Chondrocyte (in vitro differentiated cells): ENCODE measurements around the gene CAPG. TPM values are rescaled to one million over a fixed set of nuclear protein-coding genes. Genes with fewer than 3 reads are reported as not detected.
A peak's percentile ranks its signal among the peaks of the same experiment; 100 is the strongest.

Experiments used
- DNase-seq: peaks from one replicate; pipeline ENCODE4 v3.0.0; 2021; ENCODE audit warnings: mixed read lengths, low spot score
- H3K27ac Mint-ChIP-seq: one replicate; pipeline ENCODE4 v1.8.0; 2021; ENCODE audit warnings: mild to moderate bottlenecking, moderate library complexity, mixed read lengths; ENCODE audit not compliant: unreplicated experiment
- H3K27me3 Mint-ChIP-seq: 2 replicates; pipeline ENCODE4 v1.8.0; 2021; ENCODE audit warnings: low read depth, mixed read lengths
- H3K36me3 Mint-ChIP-seq: 2 replicates; pipeline ENCODE4 v1.8.0; 2021; ENCODE audit warnings: low read depth, mixed read lengths
- H3K4me1 Mint-ChIP-seq: 2 replicates; pipeline ENCODE4 v1.8.0; 2021; ENCODE audit warnings: low read depth, mild to moderate bottlenecking, mixed read lengths
- H3K4me3 Mint-ChIP-seq: one replicate; pipeline ENCODE4 v1.8.0; 2021; ENCODE audit warnings: mild to moderate bottlenecking, moderate library complexity, mixed read lengths; ENCODE audit not compliant: unreplicated experiment
- H3K9me3 Mint-ChIP-seq: 2 replicates; pipeline ENCODE4 v1.8.0; 2021; ENCODE audit warnings: low read depth, mixed read lengths
- CTCF ChIP-seq: fragments of 200-600 bp; sonication (generic); IDR thresholded peaks from 2 replicates; pipeline ENCODE4 v1.5.0; 2021; ENCODE audit warnings: antibody characterized with exemption, mild to moderate bottlenecking, moderate library complexity
- total RNA-seq: library from RNA; stranded (reverse); gene quantifications from 3 replicates; pipeline ENCODE4 v1.2.1, GENCODE V29; 2021

The CAPG gene
- total RNA-seq, 1 donor from 2014 or later, result 76.5 TPM

GRCh38 chr2:85448461-85449213 lies 38.5 kb upstream of the CAPG start:
- Mint-ChIP-seq H3K36me3 (no peaks in the 10 kb centered on the region), H3K27me3 (no peaks in the 10 kb centered on the region), H3K4me1 (peaks cover 46% of the 10 kb centered on the region), H3K9me3 (no peaks in the 10 kb centered on the region), H3K4me3 (no peak overlapping the region), H3K27ac (peak overlapping the region; percentile 24)
- peak; percentile 3 for DNase-seq
- no peak for TF ChIP-seq CTCF

- H3K36me3 Mint-ChIP-seq, result no peaks in the 10 kb centered on the region
- DNase-seq, result no peak
- no peak for TF ChIP-seq CTCF
- H3K27ac Mint-ChIP-seq, result no peak overlapping the region
- H3K9me3 Mint-ChIP-seq, result no peaks in the 10 kb centered on the region
- H3K4me3 Mint-ChIP-seq, result no peak overlapping the region
- peaks cover 41% of the 10 kb centered on the region for H3K4me1 Mint-ChIP-seq
- no peaks in the 10 kb centered on the region for H3K27me3 Mint-ChIP-seq
Measured at GRCh38 chr2:85447222-85447585, 37.0 kb upstream of the CAPG start.

GRCh38 chr2:85446296-85447221 lies 36.4 kb upstream of the CAPG start:
- DNase-seq, result no peak
- Mint-ChIP-seq H3K4me1 (peaks cover 41% of the 10 kb centered on the region), H3K27ac (peak overlapping the region; percentile 94), H3K9me3 (no peaks in the 10 kb centered on the region), H3K27me3 (no peaks in the 10 kb centered on the region), H3K36me3 (no peaks in the 10 kb centered on the region), H3K4me3 (no peak overlapping the region)
- TF ChIP-seq CTCF, result no peak

GRCh38 chr2:85445316-85446295 lies 35.4 kb upstream of the CAPG start:
- no peaks in the 10 kb centered on the region for H3K36me3 Mint-ChIP-seq
- no peak for DNase-seq
- no peak for TF ChIP-seq CTCF
- H3K27me3 Mint-ChIP-seq, result no peaks in the 10 kb centered on the region
- H3K4me3 Mint-ChIP-seq, result no peak overlapping the region
- H3K9me3 Mint-ChIP-seq, result no peaks in the 10 kb centered on the region
- H3K27ac Mint-ChIP-seq, result peak overlapping the region; percentile 94
- H3K4me1 Mint-ChIP-seq, result peaks cover 41% of the 10 kb centered on the region
